PC-3 (cell line): Measurements from ENCODE around the gene TRAFD1.

Experiments
- EZH2 ChIP-seq: fragments of 300-600 bp; sonication (generic); IDR thresholded peaks from one replicate; pipeline ENCODE4 v1.6.1; 2017; ENCODE audit warnings: antibody characterized with exemption, mild to moderate bottlenecking, low read length; ENCODE audit not compliant: unreplicated experiment
- EZH2phosphoT487 ChIP-seq: fragments of 300-600 bp; sonication (generic); IDR thresholded peaks from 2 replicates; pipeline ENCODE4 v1.6.1; 2018; ENCODE audit warnings: mild to moderate bottlenecking, antibody characterized with exemption, low read length, borderline replicate concordance
- TF ChIP-seq, protein P1 (sequence below): fragments of 300-600 bp; sonication (generic); conservative IDR thresholded peaks from 2 replicates; pipeline ENCODE4 v1.5.1; 2017; ENCODE audit warnings: antibody characterized with exemption, low read depth, mild to moderate bottlenecking, low read length

- TF ChIP-seq, protein P1, sequence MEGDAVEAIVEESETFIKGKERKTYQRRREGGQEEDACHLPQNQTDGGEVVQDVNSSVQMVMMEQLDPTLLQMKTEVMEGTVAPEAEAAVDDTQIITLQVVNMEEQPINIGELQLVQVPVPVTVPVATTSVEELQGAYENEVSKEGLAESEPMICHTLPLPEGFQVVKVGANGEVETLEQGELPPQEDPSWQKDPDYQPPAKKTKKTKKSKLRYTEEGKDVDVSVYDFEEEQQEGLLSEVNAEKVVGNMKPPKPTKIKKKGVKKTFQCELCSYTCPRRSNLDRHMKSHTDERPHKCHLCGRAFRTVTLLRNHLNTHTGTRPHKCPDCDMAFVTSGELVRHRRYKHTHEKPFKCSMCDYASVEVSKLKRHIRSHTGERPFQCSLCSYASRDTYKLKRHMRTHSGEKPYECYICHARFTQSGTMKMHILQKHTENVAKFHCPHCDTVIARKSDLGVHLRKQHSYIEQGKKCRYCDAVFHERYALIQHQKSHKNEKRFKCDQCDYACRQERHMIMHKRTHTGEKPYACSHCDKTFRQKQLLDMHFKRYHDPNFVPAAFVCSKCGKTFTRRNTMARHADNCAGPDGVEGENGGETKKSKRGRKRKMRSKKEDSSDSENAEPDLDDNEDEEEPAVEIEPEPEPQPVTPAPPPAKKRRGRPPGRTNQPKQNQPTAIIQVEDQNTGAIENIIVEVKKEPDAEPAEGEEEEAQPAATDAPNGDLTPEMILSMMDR = no peak
- TF ChIP-seq EZH2 (no peak), EZH2phosphoT487 (no peak)
These were observed 28.0 kb downstream of the TRAFD1 start for GRCh38 chr12:112153181-112153892.
